SK-N-MC (cell line): ENCODE measurements around the gene B4GALT1.

Experiments used
- EZH2 ChIP-seq: fragments of 200-600 bp; sonication (generic); IDR thresholded peaks from one replicate; pipeline ENCODE4 v1.6.1; 2017; ENCODE audit warnings: antibody characterized with exemption
- FOXP2 ChIP-seq: optimal IDR thresholded peaks from 2 replicates; pipeline ENCODE3; 2011; ENCODE audit warnings: mild to moderate bottlenecking, moderate library complexity; ENCODE audit not compliant: insufficient read depth; ENCODE audit errors: extremely low read length, control extremely low read depth
- POLR2AphosphoS5 ChIP-seq: IDR thresholded peaks from 2 replicates; pipeline ENCODE4 v1.6.1; 2012; ENCODE audit warnings: mild to moderate bottlenecking, low read depth, low read length, borderline replicate concordance

DNA sequence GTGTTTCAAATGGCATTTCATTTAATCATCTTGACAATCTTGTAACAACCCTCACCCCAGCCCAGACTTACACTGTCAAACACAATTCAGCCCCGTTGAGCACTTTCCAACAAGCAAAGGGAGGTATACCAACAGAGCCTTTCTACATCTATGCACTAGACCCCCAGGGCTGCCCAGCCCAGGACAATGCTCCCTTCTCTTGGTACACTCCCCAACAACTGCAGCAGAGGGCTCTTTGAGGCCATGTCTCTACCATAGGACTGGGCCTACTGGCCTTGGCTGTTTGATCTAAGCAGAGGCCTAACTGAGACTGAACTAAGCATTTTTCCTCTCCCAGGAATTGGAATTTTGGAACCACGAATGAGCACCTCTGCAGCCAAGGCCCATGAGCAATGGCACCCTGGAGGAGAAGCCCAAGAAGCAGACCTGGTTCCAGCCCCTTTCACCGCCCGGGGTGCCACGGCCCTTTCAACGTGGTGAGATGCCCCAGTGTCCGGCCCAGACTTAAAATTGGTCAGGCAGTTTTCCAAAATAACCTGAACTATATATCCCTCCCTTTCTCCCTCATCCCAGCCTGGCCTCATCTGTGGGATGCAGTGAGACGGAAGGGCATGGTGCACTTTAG lies 43.6 kb downstream of the B4GALT1 start:
- TF ChIP-seq EZH2 = no peak
- no peak for TF ChIP-seq POLR2AphosphoS5
- TF ChIP-seq FOXP2 = no peak
